Vagina (tissue), 2 donors: Measurements from ENCODE around the gene VGF. TPM values are rescaled to one million over a fixed set of nuclear protein-coding genes. Genes with fewer than 3 reads are reported as not detected.
A peak's percentile ranks its signal among the peaks of the same experiment; 100 is the strongest.
"Not testable (repeated sequence)": the region's sequence is repeated elsewhere in the genome, so short reads cannot be mapped to it uniquely, and the experiment has no call there.

Experiments
- DNase-seq, 2 donors: peaks; one replicate each; pipeline ENCODE4 v3.0.0-alpha.2; 2017; ENCODE audit errors: extremely low spot score in 2 of 2
- H3K27ac ChIP-seq: fragments of 200-600 bp; sonication (generic); one replicate; pipeline ENCODE4 v1.5.1; 2019
- H3K27me3 ChIP-seq: fragments of 200-600 bp; sonication (generic); one replicate; pipeline ENCODE4 v1.5.1; 2019
- H3K36me3 ChIP-seq, 2 donors: fragments of 200-600 bp; sonication (generic); one replicate each; pipeline ENCODE4 v1.5.1; 2017 to 2019
- H3K4me1 ChIP-seq: fragments of 200-600 bp; sonication (generic); one replicate; pipeline ENCODE4 v1.5.1; 2019
- H3K4me3 ChIP-seq, 2 donors: fragments of 200-600 bp; sonication (generic); 1 replicate in 1 of 2; 2 replicates in 1 of 2; pipeline ENCODE4 v1.5.1; 2016 to 2019
- H3K9me3 ChIP-seq: fragments of 200-600 bp; sonication (generic); one replicate; pipeline ENCODE4 v1.5.1; 2019
- POLR2A ChIP-seq, 2 donors: fragments of 450-650 bp; IDR thresholded peaks; one replicate each; pipeline ENCODE4 v1.6.1; 2017; ENCODE audit warnings: antibody characterized with exemption in 2 of 2, mild to moderate bottlenecking in 2 of 2, moderate library complexity in 2 of 2
- POLR2AphosphoS5 ChIP-seq, 2 donors: sonication (generic); formaldehyde crosslinking; IDR thresholded peaks; one replicate each; pipeline ENCODE4 v1.9.0; 2017; ENCODE audit warnings: antibody characterized with exemption in 2 of 2, mild to moderate bottlenecking in 2 of 2, low read depth in 1 of 2; ENCODE audit not compliant: insufficient read depth in 1 of 2
- intact Hi-C: fragments of 100-400 bp; cut with DNase I; formaldehyde crosslinking; loops from one replicate; pipeline ENCODE4 v1.15.1; 2023
- microRNA-seq: library from miRNA; unstranded; fragments of <30 nt; microRNA quantifications from one replicate; pipeline ENCODE4, GENCODE V29; 2017; ENCODE audit warnings: borderline number of aligned reads, borderline replicate concordance
- small RNA-seq: library from RNA; depleted of rRNA; stranded (forward); fragments of <200 nt; gene quantifications from one replicate; pipeline ENCODE3, GENCODE V24; 2016
- total RNA-seq: library from RNA; depleted of rRNA; stranded (reverse); fragments of >200 nt; gene quantifications from one replicate; pipeline ENCODE4 v1.2.3, GENCODE V29; 2016
- TF ChIP-seq, protein P1 (sequence below), 3 experiments: fragments of 450-650 bp in 2 of 3; fragments of 200-600 bp in 1 of 3; sonication (generic) in 1 of 3; IDR thresholded peaks; one replicate each; pipeline ENCODE4 v1.5.1; 2017 to 2019; ENCODE audit warnings: antibody characterized with exemption in 3 of 3, mild to moderate bottlenecking in 2 of 3, moderate library complexity in 2 of 3

Gene VGF
- total RNA-seq, 1 donor from 2014 or later, result 1.2 TPM

GRCh38 chr7:101113836-101114235, 51.5 kb downstream of the VGF start:
- no peak for DNase-seq
- intact Hi-C loops, result no loop called here
- no peaks in the 10 kb centered on the region for H3K27me3 ChIP-seq

DNA sequence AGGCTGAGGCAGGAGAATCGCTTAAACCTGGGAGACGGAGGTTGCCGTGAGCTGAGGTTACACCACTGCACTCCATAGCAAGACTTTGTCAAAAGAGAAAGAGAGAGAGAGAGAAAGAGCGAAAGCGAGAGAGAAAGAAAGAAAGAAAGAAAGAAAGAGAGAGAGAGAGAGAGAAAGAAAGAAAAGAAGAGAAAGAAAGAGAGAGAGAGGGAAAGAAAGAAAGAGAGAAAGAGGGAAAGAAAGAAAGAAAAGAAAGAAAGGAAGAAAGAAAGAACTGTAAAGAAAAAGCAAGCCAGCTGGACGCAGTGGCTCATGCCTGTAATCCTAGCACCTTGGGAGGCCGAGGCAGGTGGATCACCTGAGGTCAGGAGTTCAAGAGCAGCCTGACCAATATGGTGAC, 52.2 kb downstream of the VGF start:
- H3K4me1 ChIP-seq, H3K36me3 ChIP-seq, H3K27ac ChIP-seq, intact Hi-C loops, DNase-seq, H3K4me3 ChIP-seq, H3K9me3 ChIP-seq, H3K27me3 ChIP-seq: not testable (repeated sequence)

More at GRCh38 chr7:101113836-101114235, 51.5 kb downstream of the VGF start:
- Histone ChIP-seq H3K36me3 (no peaks in the 10 kb centered on the region), H3K27ac (peak overlapping the region; percentile 6), H3K4me3 (no peak overlapping the region), H3K9me3 (no peaks in the 10 kb centered on the region), H3K4me1 (peaks cover 8% of the 10 kb centered on the region)
- TF ChIP-seq POLR2AphosphoS5 (IDR thresholded peaks at IDR 0.05; ENCODE audit: insufficient read depth in 1 of 2, low read depth in 1 of 2) (no peak), POLR2A (IDR thresholded peaks at IDR 0.05) (no peak)
- TF ChIP-seq, protein P1, sequence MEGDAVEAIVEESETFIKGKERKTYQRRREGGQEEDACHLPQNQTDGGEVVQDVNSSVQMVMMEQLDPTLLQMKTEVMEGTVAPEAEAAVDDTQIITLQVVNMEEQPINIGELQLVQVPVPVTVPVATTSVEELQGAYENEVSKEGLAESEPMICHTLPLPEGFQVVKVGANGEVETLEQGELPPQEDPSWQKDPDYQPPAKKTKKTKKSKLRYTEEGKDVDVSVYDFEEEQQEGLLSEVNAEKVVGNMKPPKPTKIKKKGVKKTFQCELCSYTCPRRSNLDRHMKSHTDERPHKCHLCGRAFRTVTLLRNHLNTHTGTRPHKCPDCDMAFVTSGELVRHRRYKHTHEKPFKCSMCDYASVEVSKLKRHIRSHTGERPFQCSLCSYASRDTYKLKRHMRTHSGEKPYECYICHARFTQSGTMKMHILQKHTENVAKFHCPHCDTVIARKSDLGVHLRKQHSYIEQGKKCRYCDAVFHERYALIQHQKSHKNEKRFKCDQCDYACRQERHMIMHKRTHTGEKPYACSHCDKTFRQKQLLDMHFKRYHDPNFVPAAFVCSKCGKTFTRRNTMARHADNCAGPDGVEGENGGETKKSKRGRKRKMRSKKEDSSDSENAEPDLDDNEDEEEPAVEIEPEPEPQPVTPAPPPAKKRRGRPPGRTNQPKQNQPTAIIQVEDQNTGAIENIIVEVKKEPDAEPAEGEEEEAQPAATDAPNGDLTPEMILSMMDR (IDR thresholded peaks at IDR 0.05), result no peak

Small RNA genes lying within 50 kb of the gene (microRNA-seq; reads per million reads assigned to microRNA genes)
- not detected for gene MIR4653

Small RNA genes lying within 50 kb of the gene (small RNA-seq; reads per million reads assigned to genes)
- not detected for gene MIR4653

Other genes starting within 250 kb of the VGF start
- 0.49 TPM for gene MUC3A, start 216.0 kb downstream of the VGF start, total RNA-seq
- gene MUC12, start 196.0 kb downstream of the VGF start, total RNA-seq, result 2.7 TPM
- gene MUC17, start 145.5 kb downstream of the VGF start, total RNA-seq, result not detected
- gene TRIM56, start 80.1 kb downstream of the VGF start, total RNA-seq, result 19.4 TPM
- 14.7 TPM for gene SERPINE1, start 38.5 kb downstream of the VGF start, total RNA-seq
- 42.5 TPM for gene AP1S1, start 11.1 kb downstream of the VGF start, total RNA-seq
- not detected for gene NAT16, start 14.7 kb upstream of the VGF start, total RNA-seq
- gene MOGAT3, start 35.5 kb upstream of the VGF start, total RNA-seq, result not detected
- gene PLOD3, start 52.0 kb upstream of the VGF start, total RNA-seq, result 41.5 TPM
- 55.2 TPM for gene ZNHIT1, start 52.6 kb upstream of the VGF start, total RNA-seq
- gene CLDN15, start 72.2 kb upstream of the VGF start, total RNA-seq, result 8.6 TPM
- gene FIS1, start 79.5 kb upstream of the VGF start, total RNA-seq, result 204 TPM
- gene IFT22, start 156.2 kb upstream of the VGF start, total RNA-seq, result 15.2 TPM
- gene COL26A1, start 197.3 kb upstream of the VGF start, total RNA-seq, result not detected